GM23338 (cell line): ENCODE data around the gene ANO1.

ENCODE experiments used
- EZH2phosphoT487 ChIP-seq: fragments of 200-600 bp; sonication (generic); IDR thresholded peaks from one replicate; pipeline ENCODE4 v1.8.1; 2018; ENCODE audit warnings: antibody characterized with exemption; ENCODE audit not compliant: unreplicated experiment
- POLR2AphosphoS5 ChIP-seq: IDR thresholded peaks from 2 replicates; pipeline ENCODE4 v1.6.1; 2016; ENCODE audit warnings: antibody characterized with exemption, low read depth
- TF ChIP-seq, protein P1 (sequence below), 2 experiments: fragments of 200-600 bp in 1 of 2; sonication (generic) in 1 of 2; conservative IDR thresholded peaks; 2 replicates each; pipeline versions ENCODE4 v1.5.1 to v1.6.1; 2016 to 2017; ENCODE audit warnings: antibody characterized with exemption in 2 of 2, low read depth in 2 of 2, mild to moderate bottlenecking in 2 of 2, moderate library complexity in 1 of 2

DNA sequence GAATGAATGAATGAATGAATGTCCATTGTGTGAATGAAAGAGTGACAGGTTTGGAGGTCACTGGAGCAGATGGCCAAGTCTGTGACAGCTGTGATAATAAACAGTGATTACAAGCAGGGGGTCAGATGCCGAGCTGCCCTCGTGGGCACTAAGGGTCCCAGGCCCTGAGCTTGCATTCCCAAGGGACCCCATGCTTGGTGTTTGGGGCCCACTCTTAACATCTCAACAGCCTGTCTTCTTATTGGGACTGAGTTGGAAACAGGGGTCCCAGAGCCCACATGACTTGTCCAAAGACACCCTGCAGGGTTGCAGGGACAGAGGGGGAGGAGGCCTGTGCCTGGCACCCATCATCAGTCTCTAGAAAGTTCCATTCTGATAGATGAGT, 12.0 kb upstream of the ANO1 start:
- TF ChIP-seq, protein P1, sequence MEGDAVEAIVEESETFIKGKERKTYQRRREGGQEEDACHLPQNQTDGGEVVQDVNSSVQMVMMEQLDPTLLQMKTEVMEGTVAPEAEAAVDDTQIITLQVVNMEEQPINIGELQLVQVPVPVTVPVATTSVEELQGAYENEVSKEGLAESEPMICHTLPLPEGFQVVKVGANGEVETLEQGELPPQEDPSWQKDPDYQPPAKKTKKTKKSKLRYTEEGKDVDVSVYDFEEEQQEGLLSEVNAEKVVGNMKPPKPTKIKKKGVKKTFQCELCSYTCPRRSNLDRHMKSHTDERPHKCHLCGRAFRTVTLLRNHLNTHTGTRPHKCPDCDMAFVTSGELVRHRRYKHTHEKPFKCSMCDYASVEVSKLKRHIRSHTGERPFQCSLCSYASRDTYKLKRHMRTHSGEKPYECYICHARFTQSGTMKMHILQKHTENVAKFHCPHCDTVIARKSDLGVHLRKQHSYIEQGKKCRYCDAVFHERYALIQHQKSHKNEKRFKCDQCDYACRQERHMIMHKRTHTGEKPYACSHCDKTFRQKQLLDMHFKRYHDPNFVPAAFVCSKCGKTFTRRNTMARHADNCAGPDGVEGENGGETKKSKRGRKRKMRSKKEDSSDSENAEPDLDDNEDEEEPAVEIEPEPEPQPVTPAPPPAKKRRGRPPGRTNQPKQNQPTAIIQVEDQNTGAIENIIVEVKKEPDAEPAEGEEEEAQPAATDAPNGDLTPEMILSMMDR (conservative IDR thresholded peaks at IDR 0.05; ENCODE audit: low read depth in 2 of 2), result no peak
- TF ChIP-seq POLR2AphosphoS5 (no peak), EZH2phosphoT487 (no peak)
